Smooth muscle cell (in vitro differentiated cells): ENCODE data around the gene PAXIP1. TPM values are rescaled to one million over a fixed set of nuclear protein-coding genes. Genes with fewer than 3 reads are reported as not detected.
"Not testable (repeated sequence)": the region's sequence is repeated elsewhere in the genome, so short reads cannot be mapped to it uniquely, and the experiment has no call there.

Source experiments
- DNase-seq: peaks from one replicate; lab custom pipeline; 2025; ENCODE audit not compliant: unreplicated experiment; lab: John Stamatoyannopoulos, UW
- H2AFZ ChIP-seq: fragments of 200-600 bp; sonication (generic); 2 replicates; pipeline ENCODE4 v1.6.0; 2016; ENCODE audit warnings: antibody characterized with exemption, low read depth, mild to moderate bottlenecking
- H3F3A ChIP-seq: fragments of 200-600 bp; sonication (generic); 2 replicates; pipeline ENCODE4 v1.6.0; 2017; ENCODE audit warnings: antibody characterized with exemption, low read depth
- H3K27ac ChIP-seq: fragments of 200-600 bp; sonication (generic); 2 replicates; pipeline ENCODE4 v1.5.1; 2016; ENCODE audit warnings: low read depth, mild to moderate bottlenecking
- H3K27me3 ChIP-seq: fragments of 200-600 bp; sonication (generic); 2 replicates; pipeline ENCODE4 v1.6.1; 2016; ENCODE audit warnings: low read depth, mild to moderate bottlenecking
- H3K36me3 ChIP-seq: fragments of 200-600 bp; sonication (generic); 2 replicates; pipeline ENCODE4 v1.5.1; 2016; ENCODE audit warnings: low read depth
- H3K4me1 ChIP-seq: fragments of 200-600 bp; sonication (generic); 2 replicates; pipeline ENCODE4 v1.5.1; 2016; ENCODE audit warnings: low read depth
- H3K4me2 ChIP-seq: fragments of 200-600 bp; sonication (generic); 2 replicates; pipeline ENCODE4 v1.6.0; 2016; ENCODE audit warnings: mild to moderate bottlenecking
- H3K4me3 ChIP-seq: fragments of 200-600 bp; sonication (generic); 2 replicates; pipeline ENCODE4 v1.5.1; 2016; ENCODE audit warnings: mild to moderate bottlenecking
- H3K79me2 ChIP-seq: fragments of 200-600 bp; sonication (generic); 2 replicates; pipeline ENCODE4 v1.6.0; 2016; ENCODE audit warnings: low read depth, mild to moderate bottlenecking
- H3K9ac ChIP-seq: fragments of 200-600 bp; sonication (generic); 2 replicates; pipeline ENCODE4 v1.6.0; 2016; ENCODE audit warnings: low read depth
- H3K9me3 ChIP-seq: fragments of 200-600 bp; sonication (generic); replicated peaks from 2 replicates; pipeline ENCODE4 v1.5.1; 2016; ENCODE audit warnings: low read depth
- H4K20me1 ChIP-seq: fragments of 200-600 bp; sonication (generic); 2 replicates; pipeline ENCODE4 v1.6.0; 2016; ENCODE audit warnings: low read depth
- CTCF ChIP-seq: fragments of 200-600 bp; sonication (generic); IDR thresholded peaks from 2 replicates; pipeline ENCODE4 v1.5.1; 2017; ENCODE audit warnings: borderline replicate concordance, mild to moderate bottlenecking, antibody characterized with exemption; ENCODE audit not compliant: insufficient read depth, poor library complexity, severe bottlenecking
- WGBS: methylation state at CpG from one replicate; pipeline ENCODE4 v1.1.7; 2016; ENCODE audit warnings: low lambda C conversion rate; 5-methylcytosine and 5-hydroxymethylcytosine counted together
- polyA plus RNA-seq: library from polyadenylated mRNA; unstranded; fragments of >200 nt; fragmentation: Nextera tagmentation; extraction: Ambion mirVana; gene quantifications from 2 replicates; pipeline ENCODE4 v1.2.1, GENCODE V29; 2016
- total RNA-seq: library from RNA; depleted of rRNA; stranded (reverse); fragments of >200 nt; gene quantifications from 2 replicates; pipeline ENCODE4 v1.2.3, GENCODE V29; 2014

The PAXIP1 gene
- total and polyA plus RNA-seq, 2 experiments from 2014 or later: 1.8 to 7.1 TPM

GRCh38 chr7:154943906-154944305 is 59.0 kb downstream of the PAXIP1 start:
- no peaks in the 10 kb centered on the region for H3K9me3 ChIP-seq
- no peaks in the 10 kb centered on the region for H3K4me1 ChIP-seq
- H3K79me2 ChIP-seq: no peaks in the 10 kb centered on the region
- TF ChIP-seq CTCF: no peak
- H3K4me2 ChIP-seq: no peak overlapping the region
- DNase-seq: no peak
- no peaks in the 10 kb centered on the region for H4K20me1 ChIP-seq
- peaks cover 14% of the 10 kb centered on the region for H3K36me3 ChIP-seq
- no peak overlapping the region for H3K27ac ChIP-seq
- no peaks in the 10 kb centered on the region for H3F3A ChIP-seq
- no peak overlapping the region for H2AFZ ChIP-seq
- 93% methylated on average over 9 of the region's 9 CpGs for WGBS
- no peak overlapping the region for H3K9ac ChIP-seq
- no peaks in the 10 kb centered on the region for H3K27me3 ChIP-seq
- no peak overlapping the region for H3K4me3 ChIP-seq

- TF ChIP-seq CTCF: no peak
- DNase-seq: no peak
- no peaks in the 10 kb centered on the region for H3K4me1 ChIP-seq
- no peaks in the 10 kb centered on the region for H3K79me2 ChIP-seq
- H3K4me2 ChIP-seq: no peak overlapping the region
- H3K9ac ChIP-seq: no peak overlapping the region
- H3K27me3 ChIP-seq: no peaks in the 10 kb centered on the region
- no peaks in the 10 kb centered on the region for H4K20me1 ChIP-seq
- H3K36me3 ChIP-seq: peaks cover 14% of the 10 kb centered on the region
- H3K27ac ChIP-seq: no peak overlapping the region
- WGBS: 97% methylated on average over 2 of the region's 2 CpGs
- no peaks in the 10 kb centered on the region for H3F3A ChIP-seq
- H3K4me3 ChIP-seq: no peak overlapping the region
- no peaks in the 10 kb centered on the region for H3K9me3 ChIP-seq
- no peak overlapping the region for H2AFZ ChIP-seq
These were observed 60.2 kb downstream of the PAXIP1 start for GRCh38 chr7:154942691-154943090.

GRCh38 chr7:154937837-154938236 is 65.1 kb downstream of the PAXIP1 start:
- H3K9me3 ChIP-seq: no peaks in the 10 kb centered on the region
- no peak overlapping the region for H3K27ac ChIP-seq
- H3K79me2 ChIP-seq: no peaks in the 10 kb centered on the region
- no peak overlapping the region for H2AFZ ChIP-seq
- no peak overlapping the region for H3K9ac ChIP-seq
- H4K20me1 ChIP-seq: no peaks in the 10 kb centered on the region
- DNase-seq: no peak
- 92% methylated on average over 1 of the region's 1 CpG for WGBS
- no peaks in the 10 kb centered on the region for H3K27me3 ChIP-seq
- H3K4me2 ChIP-seq: no peak overlapping the region
- H3K4me1 ChIP-seq: no peaks in the 10 kb centered on the region
- no peaks in the 10 kb centered on the region for H3K36me3 ChIP-seq
- H3F3A ChIP-seq: no peaks in the 10 kb centered on the region
- no peak overlapping the region for H3K4me3 ChIP-seq
- no peak for TF ChIP-seq CTCF

- H3K27ac ChIP-seq, H3K9ac ChIP-seq, H3K9me3 ChIP-seq, H3K4me2 ChIP-seq, H3F3A ChIP-seq, H3K79me2 ChIP-seq, H3K36me3 ChIP-seq, H4K20me1 ChIP-seq, H2AFZ ChIP-seq, DNase-seq, H3K27me3 ChIP-seq, H3K4me1 ChIP-seq, H3K4me3 ChIP-seq: not testable (repeated sequence)
- WGBS: 88% methylated on average over 5 of the region's 5 CpGs
These were observed 68.5 kb downstream of the PAXIP1 start for GRCh38 chr7:154934353-154934952.
